HL-60 (cell line): Measurements from ENCODE around the gene NOD2.

Experiments
- GABPA ChIP-seq: IDR thresholded peaks from 2 replicates; pipeline ENCODE4 v1.6.1; 2012; ENCODE audit warnings: low read depth
- POLR2AphosphoS5 ChIP-seq: IDR thresholded peaks from 2 replicates; pipeline ENCODE4 v1.6.1; 2012; ENCODE audit warnings: low read depth
- REST ChIP-seq: IDR thresholded peaks from 2 replicates; pipeline ENCODE4 v1.6.1; 2012; ENCODE audit warnings: low read depth; ENCODE audit not compliant: insufficient replicate concordance
- SPI1 ChIP-seq: IDR thresholded peaks from 2 replicates; pipeline ENCODE4 v1.6.1; 2012; ENCODE audit warnings: low read depth, mild to moderate bottlenecking, borderline replicate concordance
- TF ChIP-seq, protein P1 (sequence below): IDR thresholded peaks from one replicate; pipeline ENCODE4 v1.5.1; 2011; ENCODE audit warnings: low read length, control low read depth, inconsistent platforms; ENCODE audit not compliant: insufficient read depth

- TF ChIP-seq, protein P1, sequence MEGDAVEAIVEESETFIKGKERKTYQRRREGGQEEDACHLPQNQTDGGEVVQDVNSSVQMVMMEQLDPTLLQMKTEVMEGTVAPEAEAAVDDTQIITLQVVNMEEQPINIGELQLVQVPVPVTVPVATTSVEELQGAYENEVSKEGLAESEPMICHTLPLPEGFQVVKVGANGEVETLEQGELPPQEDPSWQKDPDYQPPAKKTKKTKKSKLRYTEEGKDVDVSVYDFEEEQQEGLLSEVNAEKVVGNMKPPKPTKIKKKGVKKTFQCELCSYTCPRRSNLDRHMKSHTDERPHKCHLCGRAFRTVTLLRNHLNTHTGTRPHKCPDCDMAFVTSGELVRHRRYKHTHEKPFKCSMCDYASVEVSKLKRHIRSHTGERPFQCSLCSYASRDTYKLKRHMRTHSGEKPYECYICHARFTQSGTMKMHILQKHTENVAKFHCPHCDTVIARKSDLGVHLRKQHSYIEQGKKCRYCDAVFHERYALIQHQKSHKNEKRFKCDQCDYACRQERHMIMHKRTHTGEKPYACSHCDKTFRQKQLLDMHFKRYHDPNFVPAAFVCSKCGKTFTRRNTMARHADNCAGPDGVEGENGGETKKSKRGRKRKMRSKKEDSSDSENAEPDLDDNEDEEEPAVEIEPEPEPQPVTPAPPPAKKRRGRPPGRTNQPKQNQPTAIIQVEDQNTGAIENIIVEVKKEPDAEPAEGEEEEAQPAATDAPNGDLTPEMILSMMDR, result no peak
- TF ChIP-seq POLR2AphosphoS5 (no peak), REST (no peak), GABPA (no peak), SPI1 (no peak)
These were observed 47.3 kb downstream of the NOD2 start for GRCh38 chr16:50740736-50741135.
